HEK293 (cell line): Measurements from ENCODE around the gene PIK3R2.
A peak's percentile ranks its signal among the peaks of the same experiment; 100 is the strongest.

Source experiments
- CTCF ChIA-PET: fragments of 350-600 bp; formaldehyde crosslinking; extraction: SDS; loops from one replicate; lab custom pipeline; 2021; ENCODE audit warnings: antibody characterized with exemption; lab: Yijun Ruan, JAX
- POLR2A ChIA-PET: fragments of 300-600 bp; formaldehyde crosslinking; extraction: SDS; loops from one replicate; lab custom pipeline; 2020; ENCODE audit warnings: antibody characterized with exemption, inconsistent platforms; lab: Yijun Ruan, JAX
- H3K27ac ChIP-seq: fragments of 200-500 bp; sonication (Bioruptor generic); 2 replicates; pipeline ENCODE4 v1.5.1; 2014; ENCODE audit warnings: low read depth, low read length, control low read depth, inconsistent platforms; ENCODE audit errors: extremely low read depth
- H3K36me3 ChIP-seq, 2 experiments: fragments of 200-500 bp in 1 of 2; sonication (Bioruptor generic) in 1 of 2; 1 replicate in 1 of 2; 2 replicates in 1 of 2; pipeline ENCODE4 v1.5.1; 2014 to 2017; ENCODE audit warnings: inconsistent platforms in 2 of 2, low read length in 2 of 2; ENCODE audit not compliant: control insufficient read depth in 2 of 2, insufficient read depth in 1 of 2
- H3K4me1 ChIP-seq: fragments of 200-500 bp; sonication (Bioruptor generic); 2 replicates; pipeline ENCODE4 v1.5.1; 2014; ENCODE audit warnings: mild to moderate bottlenecking, low read length, inconsistent platforms; ENCODE audit not compliant: control insufficient read depth, insufficient read depth
- H3K4me3 ChIP-seq: 2 replicates; pipeline ENCODE4 v1.5.1; 2011; ENCODE audit warnings: low read depth, mild to moderate bottlenecking, control low read depth, low read length, moderate library complexity
- H3K9me3 ChIP-seq: fragments of 200-500 bp; sonication (Bioruptor generic); 2 replicates; pipeline ENCODE4 v1.5.1; 2014; ENCODE audit warnings: low read depth, low read length, inconsistent platforms; ENCODE audit not compliant: control insufficient read depth, insufficient read depth
- KLF9 ChIP-seq: fragments of 450-650 bp; formaldehyde crosslinking; IDR thresholded peaks from 2 replicates; pipeline ENCODE4 v1.5.1; 2016; ENCODE audit warnings: missing biosample characterization, missing genetic modification characterization, low read depth
- REST ChIP-seq: fragments of 450-650 bp; formaldehyde crosslinking; IDR thresholded peaks from 2 replicates; pipeline ENCODE4 v1.5.1; 2016; ENCODE audit warnings: missing biosample characterization, missing genetic modification characterization
- ZFP3 ChIP-seq: fragments of 450-650 bp; formaldehyde crosslinking; IDR thresholded peaks from 2 replicates; pipeline ENCODE4 v1.5.1; 2016; ENCODE audit warnings: low read depth, missing biosample characterization, missing genetic modification characterization
- ZNF785 ChIP-seq: fragments of 450-650 bp; formaldehyde crosslinking; IDR thresholded peaks from 2 replicates; pipeline ENCODE4 v1.5.1; 2016; ENCODE audit warnings: missing biosample characterization, missing genetic modification characterization

The PIK3R2 gene

GRCh38 chr19:18218600-18218999 lies 65.6 kb downstream of the PIK3R2 start:
- H3K9me3 ChIP-seq = no peaks in the 10 kb centered on the region
- TF ChIP-seq ZNF785 (tag by site-specific recombination) = no peak
- peak; percentile 98 for TF ChIP-seq ZFP3 (tag by site-specific recombination)
- TF ChIP-seq KLF9 (tag by site-specific recombination) = no peak
- 0 out of 2 replicates have a peak, but pooled peaks have one; percentile 16 for TF ChIP-seq REST
- TF ChIP-seq, all 188 proteins: peak for 2
- POLR2A ChIA-PET = no interaction called here
- H3K4me1 ChIP-seq = no peaks in the 10 kb centered on the region
- CTCF ChIA-PET = interaction anchor here (1.8 to 4.1 kb wide), 3 partner anchors 10 to 33 kb away, joined by 6 to 16 read pairs (median 8); no protein-coding TSS in a partner anchor
- no peaks in the 10 kb centered on the region for H3K36me3 ChIP-seq
- H3K27ac ChIP-seq = no peak overlapping the region
- no peak overlapping the region for H3K4me3 ChIP-seq
